ENCODE results near the gene PDE4D.
A peak's percentile ranks its signal among the peaks of the same experiment; 100 is the strongest.

PDE4D gene

GRCh38 chr5:59489551-59489950 lies 404.0 kb downstream of the PDE4D start:
- CTCF ChIA-PET, result no interaction called here
- POLR2A ChIA-PET, result no interaction called here
- TF ChIP-seq HDGF (IDR thresholded peaks at IDR 0.05; ENCODE audit: borderline replicate concordance), result no peak
- no peak for TF ChIP-seq LEF1 (IDR thresholded peaks at IDR 0.05; ENCODE audit: borderline replicate concordance)
- no peak for TF ChIP-seq ELF4 (IDR thresholded peaks at IDR 0.05)
- no peak for TF ChIP-seq NFRKB (IDR thresholded peaks at IDR 0.05)
- TF ChIP-seq BHLHE40 (IDR thresholded peaks at IDR 0.05; ENCODE audit: borderline replicate concordance), result no peak

GRCh38 chr5:59487772-59488729 lies 405.5 kb downstream of the PDE4D start:
- TF ChIP-seq ELF4 (IDR thresholded peaks at IDR 0.05), result no peak
- TF ChIP-seq CTBP1 (IDR thresholded peaks at IDR 0.05; ENCODE audit: borderline replicate concordance), result no peak
- ChIA-PET POLR2A (no interaction called here), CTCF (interaction anchor here (1.1 kb wide), 1 partner anchor 9 kb away, joined by 3 read pairs; no protein-coding TSS in a partner anchor)
- no peak for DNase-seq (ENCODE audit: extremely low spot score)

More at GRCh38 chr5:59489551-59489950, 404.0 kb downstream of the PDE4D start:
- no peak for DNase-seq (ENCODE audit: extremely low spot score)

GRCh38 chr5:59487068-59487686 lies 406.3 kb downstream of the PDE4D start:
- TF ChIP-seq CTBP1 (IDR thresholded peaks at IDR 0.05; ENCODE audit: borderline replicate concordance), result no peak
- TF ChIP-seq NFRKB (IDR thresholded peaks at IDR 0.05), result no peak
- TF ChIP-seq LEF1 (IDR thresholded peaks at IDR 0.05; ENCODE audit: borderline replicate concordance), result no peak
- TF ChIP-seq TARDBP (IDR thresholded peaks at IDR 0.05), result no peak
- TF ChIP-seq FOXK2 (IDR thresholded peaks at IDR 0.05), result no peak
- no peak for TF ChIP-seq PKNOX1 (IDR thresholded peaks at IDR 0.05)
- POLR2A ChIA-PET, result no interaction called here
- no peak for DNase-seq (ENCODE audit: extremely low spot score)
- CTCF ChIA-PET, result no interaction called here

- TF ChIP-seq TARDBP (IDR thresholded peaks at IDR 0.05), result no peak
- no peak for TF ChIP-seq FOXK2 (IDR thresholded peaks at IDR 0.05)
- TF ChIP-seq SUZ12 (IDR thresholded peaks at IDR 0.05), result no peak
- no peak for TF ChIP-seq CTBP1 (IDR thresholded peaks at IDR 0.05; ENCODE audit: borderline replicate concordance)
- TF ChIP-seq BHLHE40 (IDR thresholded peaks at IDR 0.05; ENCODE audit: borderline replicate concordance), result no peak
- TF ChIP-seq L3MBTL2 (conservative IDR thresholded peaks at IDR 0.05), result no peak
- TF ChIP-seq FOXA1 (IDR thresholded peaks at IDR 0.05), result no peak
- TF ChIP-seq ZNF384 (IDR thresholded peaks at IDR 0.05), result no peak
- ChIA-PET POLR2A (no interaction called here), CTCF (no interaction called here)
- DNase-seq (ENCODE audit: extremely low spot score), result no peak
These were observed 407.0 kb downstream of the PDE4D start for GRCh38 chr5:59486508-59486907.

- POLR2A ChIA-PET, result no interaction called here
- CTCF ChIA-PET, result no interaction called here
- TF ChIP-seq SP1 (IDR thresholded peaks at IDR 0.05) (no peak), PKNOX1 (IDR thresholded peaks at IDR 0.05) (peak; percentile 39; the same call in 1 of the 2 replicates), TARDBP (IDR thresholded peaks at IDR 0.05) (no peak), ARNT (IDR thresholded peaks at IDR 0.05) (no peak), FOXA1 (IDR thresholded peaks at IDR 0.05) (no peak), ELF4 (IDR thresholded peaks at IDR 0.05) (no peak), BHLHE40 (IDR thresholded peaks at IDR 0.05; ENCODE audit: borderline replicate concordance) (no peak), HDGF (IDR thresholded peaks at IDR 0.05; ENCODE audit: borderline replicate concordance) (no peak)
- no peak for DNase-seq (ENCODE audit: extremely low spot score)
These were observed 407.7 kb downstream of the PDE4D start for GRCh38 chr5:59485629-59486439.

- POLR2A ChIA-PET, result no interaction called here
- no peak for TF ChIP-seq CTBP1 (IDR thresholded peaks at IDR 0.05; ENCODE audit: borderline replicate concordance)
- no peak for TF ChIP-seq SUZ12 (IDR thresholded peaks at IDR 0.05)
- no peak for TF ChIP-seq FOXK2 (IDR thresholded peaks at IDR 0.05)
- no peak for TF ChIP-seq PKNOX1 (IDR thresholded peaks at IDR 0.05)
- no peak for TF ChIP-seq FOXA1 (IDR thresholded peaks at IDR 0.05)
- TF ChIP-seq FOXM1 (IDR thresholded peaks at IDR 0.05; ENCODE audit: borderline replicate concordance), result no peak
- TF ChIP-seq L3MBTL2 (conservative IDR thresholded peaks at IDR 0.05), result no peak
- TF ChIP-seq ZNF384 (IDR thresholded peaks at IDR 0.05), result no peak
- TF ChIP-seq TARDBP (IDR thresholded peaks at IDR 0.05), result no peak
- TF ChIP-seq ARNT (IDR thresholded peaks at IDR 0.05), result no peak
- TF ChIP-seq LEF1 (IDR thresholded peaks at IDR 0.05; ENCODE audit: borderline replicate concordance), result no peak
- TF ChIP-seq BHLHE40 (IDR thresholded peaks at IDR 0.05; ENCODE audit: borderline replicate concordance), result no peak
- TF ChIP-seq HDGF (IDR thresholded peaks at IDR 0.05; ENCODE audit: borderline replicate concordance), result no peak
- CTCF ChIA-PET, result no interaction called here
- DNase-seq (ENCODE audit: extremely low spot score), result no peak
These were observed 408.4 kb downstream of the PDE4D start for GRCh38 chr5:59485107-59485506.

Data from HEK293T (cell line).